Stimulated activated CD4-positive, alpha-beta T cell treated with anti-CD3 and anti-CD28 coated beads, TNF-alpha, amount 100 ng/mL, for 48 hours (primary cell): ENCODE data around the gene SLC5A12.

Experiments used
- DNase-seq, 3 donors: peaks; one replicate each; pipeline ENCODE4 v3.0.0-alpha.2; 2020; ENCODE audit warnings: low read depth in 3 of 3

SLC5A12 gene, protein sequence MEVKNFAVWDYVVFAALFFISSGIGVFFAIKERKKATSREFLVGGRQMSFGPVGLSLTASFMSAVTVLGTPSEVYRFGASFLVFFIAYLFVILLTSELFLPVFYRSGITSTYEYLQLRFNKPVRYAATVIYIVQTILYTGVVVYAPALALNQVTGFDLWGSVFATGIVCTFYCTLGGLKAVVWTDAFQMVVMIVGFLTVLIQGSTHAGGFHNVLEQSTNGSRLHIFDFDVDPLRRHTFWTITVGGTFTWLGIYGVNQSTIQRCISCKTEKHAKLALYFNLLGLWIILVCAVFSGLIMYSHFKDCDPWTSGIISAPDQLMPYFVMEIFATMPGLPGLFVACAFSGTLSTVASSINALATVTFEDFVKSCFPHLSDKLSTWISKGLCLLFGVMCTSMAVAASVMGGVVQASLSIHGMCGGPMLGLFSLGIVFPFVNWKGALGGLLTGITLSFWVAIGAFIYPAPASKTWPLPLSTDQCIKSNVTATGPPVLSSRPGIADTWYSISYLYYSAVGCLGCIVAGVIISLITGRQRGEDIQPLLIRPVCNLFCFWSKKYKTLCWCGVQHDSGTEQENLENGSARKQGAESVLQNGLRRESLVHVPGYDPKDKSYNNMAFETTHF

DNA sequence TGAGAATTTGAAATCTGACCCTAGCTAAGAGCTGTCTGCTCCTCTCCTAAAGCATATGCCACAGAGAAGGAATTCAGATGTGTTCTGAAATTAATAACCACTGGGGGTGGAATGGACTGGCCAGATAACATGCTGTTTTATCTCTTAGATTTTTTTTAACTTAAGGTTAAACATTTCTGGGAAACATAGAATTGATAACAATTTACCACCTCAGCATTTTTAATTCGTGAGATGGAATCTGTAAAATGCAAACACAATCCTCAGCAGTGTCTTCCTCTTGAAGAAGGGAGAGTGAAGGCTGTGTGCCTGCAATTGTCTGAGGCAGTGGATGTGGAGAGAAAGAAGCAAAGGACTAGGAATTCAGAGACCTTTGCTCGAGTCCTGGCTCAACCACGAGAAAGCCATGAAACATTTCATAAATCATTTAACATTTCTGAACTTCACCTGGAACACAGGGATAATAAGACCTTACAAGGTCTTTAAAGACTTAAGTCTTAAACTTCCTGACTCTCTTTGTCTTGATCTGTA is at the start of gene SLC5A12:
Gene SLC5A12, minus strand, starts transcription at position 113 of the 528 bp plus-strand sequence. CDS start 346 bp downstream, outside the sequence.
- DNase-seq, result no peak

DNA sequence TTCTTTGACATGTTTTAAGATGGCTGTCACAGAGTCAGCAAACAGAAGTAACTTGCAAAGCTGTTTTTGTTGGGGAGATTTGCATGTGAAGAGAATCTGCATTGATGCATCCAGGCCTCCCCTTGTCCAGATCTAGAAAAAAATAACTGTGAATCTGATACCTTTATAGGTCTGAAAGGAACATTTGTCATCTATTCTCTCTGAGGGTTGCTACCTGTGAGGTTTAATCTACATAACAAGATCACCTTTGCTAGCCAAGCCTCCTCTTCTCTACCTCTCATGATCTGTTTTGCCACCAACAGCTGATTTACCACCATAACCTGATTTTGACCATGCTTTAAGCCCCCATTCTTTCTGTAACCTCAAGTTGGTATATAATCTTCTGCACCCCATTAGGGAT is 47.2 kb upstream of the SLC5A12 start:
- DNase-seq, result no peak

DNA sequence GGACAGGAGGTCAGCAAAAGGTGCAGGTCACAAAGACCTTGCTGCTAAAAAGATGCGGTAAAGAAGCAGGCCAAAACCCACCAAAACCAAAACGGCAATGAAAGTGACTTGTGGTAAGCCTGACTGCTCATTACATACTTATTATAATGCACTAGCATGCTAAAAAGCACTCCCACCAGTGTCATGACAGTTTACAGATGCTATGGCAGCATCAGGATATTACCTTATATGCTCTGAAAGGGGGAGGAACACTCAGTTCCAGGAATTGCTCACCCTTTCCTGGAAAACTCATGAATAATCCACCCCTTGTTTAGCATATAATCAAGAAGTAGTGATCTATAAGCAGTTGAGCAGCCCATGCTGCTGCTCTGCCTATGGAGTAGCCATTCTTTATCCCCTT is 45.2 kb upstream of the SLC5A12 start:
- no peak for DNase-seq

DNA sequence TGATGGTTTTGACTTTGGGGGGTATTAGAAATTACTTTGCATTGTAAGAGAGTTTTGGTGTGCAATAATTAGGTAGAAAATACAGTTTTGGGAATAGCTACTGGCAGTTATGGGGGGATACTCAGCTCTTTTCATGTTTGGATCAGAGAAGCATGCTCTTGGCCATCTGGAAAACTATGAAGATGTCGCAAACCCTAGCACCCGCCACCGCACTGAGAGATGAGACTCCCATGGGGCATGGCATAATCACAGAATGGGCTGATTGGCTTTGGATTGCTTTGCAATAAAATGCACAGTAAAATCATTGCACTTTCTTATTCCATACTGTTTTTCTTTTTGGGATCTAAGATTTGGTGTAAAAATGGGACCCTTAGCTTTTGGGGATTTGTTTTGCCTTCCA is 43.5 kb upstream of the SLC5A12 start:
- no peak for DNase-seq

DNA sequence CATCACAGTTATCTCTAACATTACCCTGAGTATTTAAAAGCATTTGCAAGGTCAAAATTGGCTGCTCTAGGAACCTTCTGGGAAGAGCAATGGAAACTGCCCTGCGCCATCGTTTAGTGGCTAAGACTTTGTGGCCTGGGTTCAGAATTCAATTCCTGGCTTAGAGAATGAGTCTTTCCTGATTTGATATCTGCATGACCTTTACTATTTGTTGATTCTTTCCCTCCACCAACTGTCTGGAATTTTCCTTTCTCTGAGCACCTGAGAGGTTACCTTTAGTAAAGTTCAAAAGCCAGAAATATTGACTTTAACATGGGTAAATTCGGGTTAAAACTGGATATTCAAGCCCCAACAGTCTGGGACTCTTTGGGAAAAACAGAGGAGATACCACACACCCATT is 43.0 kb upstream of the SLC5A12 start:
- no peak for DNase-seq

DNA sequence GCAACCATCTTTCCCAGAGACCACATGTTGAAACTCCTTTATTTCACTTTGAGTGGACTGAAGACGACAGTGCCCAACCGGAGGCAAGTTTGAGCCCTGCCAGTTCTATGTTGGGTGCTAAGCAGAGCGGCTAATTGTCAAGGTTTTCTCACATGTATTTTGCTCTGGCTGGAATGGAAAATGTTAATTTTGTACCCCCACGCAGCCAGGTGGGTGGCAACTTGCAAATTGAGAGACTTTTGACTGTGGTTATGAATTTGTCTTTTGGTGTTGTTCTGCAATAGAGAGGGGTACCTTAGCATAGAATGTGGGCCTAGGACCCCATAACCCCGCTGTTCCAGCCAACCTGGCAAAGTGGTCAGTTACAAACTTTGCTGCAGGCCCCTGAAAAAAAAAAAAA is 42.5 kb upstream of the SLC5A12 start:
- no peak for DNase-seq

DNA sequence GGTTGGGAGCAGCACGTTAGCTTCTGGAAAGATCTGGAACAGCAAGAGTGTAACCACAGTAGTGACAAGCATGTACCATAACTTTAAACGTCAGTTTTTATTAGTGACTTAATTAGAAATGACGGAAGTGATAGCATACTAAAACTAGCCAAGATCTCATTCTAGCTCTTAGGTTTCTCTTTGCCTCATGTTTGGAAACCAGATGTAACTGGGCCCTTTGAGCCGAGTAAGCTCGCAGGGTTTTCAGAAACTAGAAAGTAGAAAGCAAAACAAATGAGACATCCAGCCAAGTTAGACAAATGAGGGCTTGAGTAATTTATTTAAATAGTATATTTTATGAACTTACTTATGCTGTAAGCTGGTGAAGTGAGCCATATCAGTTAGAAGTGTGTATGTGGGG is 40.2 kb upstream of the SLC5A12 start:
- no peak for DNase-seq

DNA sequence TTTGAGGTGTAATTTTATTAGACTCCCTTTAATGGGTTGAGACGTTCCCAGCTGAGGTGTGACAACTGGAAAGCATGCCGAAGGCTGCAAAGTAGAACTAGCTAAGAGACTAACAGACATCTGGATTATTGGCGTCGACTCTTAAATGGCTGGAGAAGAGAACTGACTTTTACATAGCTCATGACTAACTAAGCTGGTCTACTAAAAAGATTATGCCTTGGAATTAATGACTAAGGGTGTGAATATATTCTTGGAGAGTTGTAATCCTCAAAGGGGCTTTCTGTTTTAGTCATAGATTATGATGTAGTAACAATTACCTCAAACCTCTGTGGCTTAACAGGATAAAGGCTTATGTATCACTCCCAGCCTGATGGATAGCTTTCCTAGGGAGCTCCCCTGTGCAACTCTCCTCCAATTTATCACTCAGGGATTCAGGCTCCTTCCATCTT is 39.5 kb upstream of the SLC5A12 start:
- DNase-seq, result no peak

DNA sequence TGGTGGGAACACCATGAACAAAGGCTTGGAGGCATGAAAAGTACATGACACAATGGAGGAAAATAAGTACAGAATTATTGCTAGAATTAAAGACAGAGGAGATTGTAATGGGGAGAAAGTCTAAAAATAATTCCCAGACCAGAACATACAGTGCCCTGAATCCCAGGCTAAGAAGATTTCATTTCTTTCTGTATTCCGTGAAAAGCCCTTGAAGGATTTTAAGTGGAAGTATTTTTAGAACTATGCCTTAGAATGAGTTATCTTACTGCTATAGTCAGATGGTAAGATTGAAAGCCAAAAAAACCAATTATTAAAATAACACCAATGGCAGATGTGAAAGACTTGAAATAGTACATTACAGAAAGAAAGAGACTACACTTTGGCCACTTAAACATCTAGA is 36.1 kb upstream of the SLC5A12 start:
- no peak for DNase-seq

DNA sequence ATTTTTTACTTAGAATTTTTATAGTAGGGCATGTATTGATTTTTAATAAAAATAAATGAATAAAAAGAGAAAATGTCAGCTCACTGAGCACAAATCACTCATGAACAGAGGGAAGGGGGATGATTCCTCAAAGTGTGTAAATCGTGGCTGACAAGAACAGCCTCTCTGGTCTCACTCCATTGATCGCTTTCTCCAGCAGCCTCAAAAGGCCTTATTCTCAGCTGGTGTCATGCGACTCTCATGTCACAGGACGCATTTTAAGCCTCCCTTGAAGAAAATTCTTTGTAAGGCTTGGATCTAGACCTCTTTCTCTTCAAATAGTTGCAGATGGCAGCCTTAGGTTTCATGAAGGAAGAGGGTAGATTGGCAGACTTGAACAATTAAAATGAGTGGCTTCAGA is 33.9 kb upstream of the SLC5A12 start:
- DNase-seq, result no peak

DNA sequence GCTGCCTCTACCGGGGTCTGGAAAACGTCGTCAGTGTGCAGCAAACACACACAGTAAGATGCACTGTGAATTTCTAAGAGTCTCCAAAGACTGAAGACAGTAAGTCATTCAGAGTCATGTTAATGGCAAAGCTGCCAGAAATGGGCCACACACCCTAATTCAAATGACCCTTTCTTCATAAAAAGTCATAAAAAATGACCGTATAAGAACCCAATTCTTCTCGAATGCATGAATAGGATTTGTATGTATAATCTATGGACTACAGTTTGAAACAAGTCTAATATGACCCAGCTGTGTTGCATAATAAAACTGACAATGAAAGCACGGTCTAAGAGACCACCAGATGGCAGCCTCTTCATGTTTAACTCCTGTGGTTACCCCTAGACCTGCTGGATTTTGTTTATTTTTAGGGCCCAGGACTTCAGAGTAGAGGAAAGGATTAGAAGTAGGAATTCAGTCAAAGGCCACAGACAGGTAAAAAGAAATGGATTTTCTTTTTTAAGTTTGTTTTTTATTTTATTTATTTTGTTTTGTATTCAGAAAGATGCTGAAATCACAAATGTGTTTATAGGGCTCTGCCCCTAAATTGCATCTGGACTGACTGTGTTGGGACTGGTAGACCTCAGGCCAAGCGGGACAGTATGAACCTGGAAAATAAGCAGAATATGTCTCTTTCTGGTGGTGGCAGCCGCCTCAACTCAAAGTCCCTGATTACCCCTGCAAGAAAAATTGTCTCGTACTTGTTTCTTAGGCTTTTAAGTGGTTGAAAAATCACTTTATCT is 32.1 kb upstream of the SLC5A12 start:
- DNase-seq, result no peak

DNA sequence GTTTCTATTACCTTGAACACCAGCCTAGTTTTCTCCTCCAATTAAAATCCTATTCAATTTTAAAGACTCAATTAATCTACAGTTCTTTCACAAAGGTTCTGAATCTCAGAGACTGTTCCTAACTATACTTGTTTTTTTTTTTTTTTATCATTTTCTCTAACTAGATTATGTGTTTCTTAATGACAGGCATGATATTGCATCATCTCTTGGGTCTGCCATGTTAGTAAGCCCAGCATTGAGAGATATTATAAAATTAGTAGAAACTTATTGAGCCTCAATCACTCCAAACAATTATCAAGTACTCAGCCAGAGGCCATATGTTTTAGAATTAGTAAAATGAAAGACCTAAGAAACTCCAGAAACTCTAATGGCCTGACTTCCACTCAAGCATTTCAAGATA is 28.1 kb upstream of the SLC5A12 start:
- DNase-seq, result no peak

DNA sequence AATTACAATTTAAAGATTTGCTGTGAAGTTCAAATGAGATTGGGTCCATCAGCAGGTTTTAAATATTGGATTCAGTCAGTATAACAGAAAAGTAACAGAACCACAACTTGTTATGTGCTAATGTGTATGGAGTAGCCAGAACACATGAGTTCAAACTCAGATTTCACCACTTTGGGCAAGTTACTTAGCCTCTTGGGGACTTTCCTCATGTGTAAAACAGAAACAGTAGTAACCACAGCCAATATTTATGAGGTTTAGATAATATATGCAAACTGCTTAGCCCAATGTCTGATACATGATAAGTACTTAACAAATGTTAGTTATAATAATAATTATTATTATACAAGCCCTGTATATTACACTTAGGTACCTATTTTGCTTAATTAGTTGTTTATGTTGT is 21.8 kb upstream of the SLC5A12 start:
- no peak for DNase-seq

DNA sequence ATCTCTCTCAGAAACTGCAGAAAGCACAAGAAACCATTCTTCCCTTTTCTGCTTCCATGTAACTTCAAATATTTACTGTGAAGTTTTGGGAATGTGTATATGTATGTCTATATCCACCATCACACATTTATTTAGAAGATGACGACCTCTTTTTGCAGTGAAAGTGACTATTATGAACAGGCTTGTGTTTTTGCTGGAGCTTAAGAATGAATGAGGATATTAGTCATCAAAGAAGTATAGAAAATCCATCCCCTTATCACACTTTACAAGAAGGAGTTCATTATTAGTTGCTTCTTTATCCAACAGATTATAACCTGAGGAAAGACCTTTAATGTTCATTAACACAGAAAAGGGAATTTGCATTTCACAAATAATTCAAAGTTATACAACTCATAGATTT is 21.1 kb upstream of the SLC5A12 start:
- DNase-seq, result no peak

DNA sequence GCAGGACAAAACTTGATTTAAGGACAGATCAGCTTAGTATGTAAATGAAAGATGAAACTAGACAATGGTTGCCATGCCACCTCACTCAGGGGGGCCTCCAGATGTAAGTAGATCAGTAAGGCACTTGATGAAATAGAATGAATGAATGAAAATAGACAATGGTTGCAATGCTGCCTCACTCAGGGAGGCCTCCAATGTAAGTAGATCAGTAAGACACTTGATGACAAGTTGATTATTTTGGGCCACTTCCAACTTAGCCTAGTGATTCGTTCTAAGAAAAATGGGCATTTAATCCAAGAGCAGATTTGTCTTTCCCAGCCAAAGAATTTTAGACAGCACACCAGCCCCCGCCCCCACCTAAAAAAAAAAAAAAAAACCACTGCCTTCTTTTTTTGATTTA is 19.2 kb upstream of the SLC5A12 start:
- no peak for DNase-seq

DNA sequence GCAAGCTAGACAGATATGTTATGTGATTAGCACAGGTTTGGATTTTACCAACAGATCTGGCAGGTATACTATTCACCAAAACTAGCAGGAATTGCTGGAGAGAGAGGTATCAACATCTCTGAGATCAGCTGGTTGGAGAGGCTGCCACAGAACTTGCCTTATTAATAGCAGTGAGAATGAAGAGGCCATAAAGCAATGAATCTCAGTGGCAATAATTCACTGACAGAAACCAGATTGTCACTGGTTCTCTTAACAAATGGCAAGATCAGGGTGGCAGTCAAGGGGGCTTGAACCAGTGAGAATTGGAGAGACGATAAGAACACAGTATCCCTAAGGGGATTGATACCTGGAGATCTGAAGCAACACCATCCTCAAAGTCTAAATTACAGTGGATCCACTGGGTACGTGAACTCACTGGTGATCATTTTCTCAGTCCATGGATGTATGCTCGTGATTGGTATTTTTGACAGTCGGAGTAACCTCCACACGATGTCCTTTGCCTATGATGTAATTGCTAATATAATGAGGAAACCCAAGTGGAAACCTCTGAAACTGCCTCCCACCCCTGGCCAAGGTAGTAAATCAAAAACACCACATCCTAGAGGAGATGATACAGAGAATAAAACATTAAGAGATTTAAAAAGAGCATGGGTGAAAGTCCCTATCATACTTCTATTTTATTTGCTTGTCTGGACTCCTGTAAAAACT is 17.7 kb upstream of the SLC5A12 start:
- no peak for DNase-seq

DNA sequence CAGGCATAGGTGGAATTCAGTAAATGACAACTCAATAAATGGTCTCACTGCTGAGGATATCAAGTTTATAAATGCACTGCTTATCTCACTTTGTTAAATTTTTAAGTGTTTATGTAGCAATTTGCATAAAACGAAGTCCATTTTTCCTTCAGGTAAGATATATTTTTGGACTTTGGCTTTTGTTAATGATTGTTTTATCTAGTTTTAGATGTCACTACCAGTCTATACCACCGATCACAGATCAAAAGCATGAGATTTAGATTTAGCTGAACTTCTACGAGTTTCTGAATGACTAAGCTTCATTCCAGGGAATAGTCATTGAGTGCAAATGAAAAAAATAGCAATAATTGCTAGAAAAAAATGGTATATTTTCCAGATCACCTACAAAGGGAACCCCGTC is 12.8 kb upstream of the SLC5A12 start:
- no peak for DNase-seq

DNA sequence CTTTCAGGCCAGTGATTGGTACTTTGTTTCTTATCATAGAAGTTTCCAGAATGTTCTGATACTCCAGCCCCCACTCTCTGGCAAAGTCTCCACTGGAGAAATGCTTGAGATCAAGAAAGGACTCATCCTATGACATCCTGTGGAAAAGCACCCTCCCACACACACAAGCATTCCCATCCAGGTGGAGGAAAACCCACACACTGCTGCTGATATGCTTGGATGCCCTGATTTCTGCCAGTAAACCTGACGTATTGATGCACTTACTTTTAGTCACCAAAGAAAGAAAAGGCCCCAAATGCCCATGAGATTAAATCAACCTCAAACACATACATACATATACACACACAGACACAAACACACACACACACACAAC is 9.2 kb upstream of the SLC5A12 start:
- no peak for DNase-seq

DNA sequence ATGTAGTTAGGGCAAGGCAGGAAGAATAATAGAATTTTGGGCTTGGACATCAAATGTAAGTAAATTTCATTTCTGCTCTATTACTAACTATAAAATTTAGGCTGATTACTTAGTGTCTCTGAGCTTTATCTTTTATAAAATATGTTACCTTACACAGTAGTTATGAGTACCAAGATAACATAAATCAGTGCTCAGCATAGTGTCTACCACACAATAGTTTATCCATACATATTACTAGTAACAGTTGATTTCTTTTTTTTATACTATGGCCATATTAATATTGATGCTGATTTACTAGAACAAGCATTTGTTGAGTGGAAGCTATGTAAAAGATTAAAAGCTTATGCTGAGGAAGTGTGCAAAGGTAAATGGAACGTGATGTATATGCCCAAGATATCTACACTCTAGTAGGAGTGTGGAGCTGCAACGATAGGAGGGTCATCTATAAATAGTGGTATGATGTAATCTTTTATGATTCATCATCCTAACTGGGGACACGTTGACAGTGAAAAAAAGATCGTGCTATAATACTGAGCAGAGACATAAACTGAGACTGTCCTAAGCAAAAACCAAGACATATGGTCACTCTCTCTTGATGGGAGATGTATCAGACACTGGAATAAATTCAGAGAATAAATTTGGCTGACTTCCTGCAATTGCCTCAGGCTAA is 8.7 kb upstream of the SLC5A12 start:
- DNase-seq, result no peak

DNA sequence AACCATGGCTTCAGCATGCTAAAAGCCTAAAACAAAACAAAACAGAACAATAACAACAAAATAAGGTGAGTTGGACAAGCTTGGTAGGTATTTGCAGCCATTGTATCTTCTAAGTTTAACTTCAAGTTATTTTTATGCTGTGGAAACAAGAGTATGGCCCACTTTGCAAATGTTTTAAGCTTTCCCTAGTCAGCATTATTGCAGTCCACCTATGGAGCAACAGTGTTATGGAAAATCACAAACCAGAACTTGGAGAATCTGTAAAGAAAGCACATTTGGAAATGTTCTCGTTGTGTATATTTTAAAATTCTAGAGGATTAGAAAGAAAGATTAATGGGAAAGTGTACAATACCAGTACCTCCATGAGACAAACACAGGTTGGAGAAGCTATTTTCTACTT is 7.4 kb upstream of the SLC5A12 start:
- DNase-seq, result no peak

DNA sequence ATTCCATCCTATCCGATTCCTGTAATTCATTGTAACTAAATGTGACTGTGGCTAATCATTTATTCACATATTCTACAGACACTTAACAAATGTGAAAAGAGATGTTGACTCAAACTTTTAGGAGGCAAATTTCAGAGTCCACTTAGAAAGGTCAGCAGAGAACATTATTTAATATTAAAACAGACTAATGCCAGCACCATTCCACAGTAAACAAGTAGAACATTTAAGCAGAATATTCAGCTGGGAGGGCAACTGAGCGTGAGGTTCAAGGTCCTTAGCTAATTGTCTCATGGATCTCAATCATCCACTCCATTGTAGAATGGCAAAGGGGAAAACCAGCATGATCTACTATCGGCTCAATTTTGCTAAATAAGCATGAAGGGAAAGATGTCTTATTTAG is 5.1 kb upstream of the SLC5A12 start:
- no peak for DNase-seq
